Sigmoid colon (tissue), 7 donors: ENCODE data around the gene SLC6A12. TPM values are rescaled to one million over a fixed set of nuclear protein-coding genes. Genes with fewer than 3 reads are reported as not detected.

Source experiments
- DNase-seq: peaks from one replicate; pipeline ENCODE4 v3.0.0-alpha.2; 2019
- H3K27ac ChIP-seq, 4 donors: fragments of 200-600 bp; sonication (generic); one replicate each; pipeline ENCODE4 v1.5.1; 2016 to 2019; ENCODE audit warnings: mild to moderate bottlenecking in 1 of 4
- H3K27me3 ChIP-seq, 3 donors: fragments of 200-600 bp; sonication (generic); one replicate each; pipeline ENCODE4 v1.5.1; 2019; ENCODE audit warnings: mild to moderate bottlenecking in 1 of 3
- H3K36me3 ChIP-seq, 4 donors: fragments of 200-600 bp; sonication (generic); one replicate each; pipeline ENCODE4 v1.5.1; 2016 to 2019
- H3K4me1 ChIP-seq, 4 donors: fragments of 200-600 bp; sonication (generic); one replicate each; pipeline ENCODE4 v1.5.1; 2017 to 2019
- H3K4me3 ChIP-seq, 4 donors: fragments of 200-600 bp; sonication (generic); one replicate each; pipeline ENCODE4 v1.5.1; 2017 to 2019; ENCODE audit warnings: mild to moderate bottlenecking in 2 of 4, moderate library complexity in 1 of 4
- H3K9me3 ChIP-seq, 4 donors: fragments of 200-600 bp in 3 of 4; sonication (generic) in 3 of 4; one replicate each; pipeline versions ENCODE4 v1.5.1 to v1.6.1; 2013 to 2019
- EP300 ChIP-seq, 4 donors: sonication (generic); formaldehyde crosslinking; IDR thresholded peaks; one replicate each; pipeline ENCODE4 v1.6.1; 2017; ENCODE audit warnings: antibody characterized with exemption in 4 of 4
- POLR2A ChIP-seq, 2 donors: fragments of 450-650 bp; IDR thresholded peaks; one replicate each; pipeline ENCODE4 v1.6.1; 2016; ENCODE audit warnings: antibody characterized with exemption in 2 of 2, mild to moderate bottlenecking in 2 of 2, moderate library complexity in 2 of 2
- POLR2AphosphoS5 ChIP-seq, 4 donors: sonication (generic); formaldehyde crosslinking; IDR thresholded peaks; one replicate each; pipeline ENCODE4 v1.6.1; 2017; ENCODE audit warnings: antibody characterized with exemption in 4 of 4
- WGBS, 2 donors: extraction: QIAGEN DNeasy Blood & Tissue Kit; methylation state at CpG; one replicate each; pipeline ENCODE4 v1.1.7; 2013; 5-methylcytosine and 5-hydroxymethylcytosine counted together
- intact Hi-C: fragments of 100-400 bp; cut with DNase I; formaldehyde crosslinking; loops from one replicate; pipeline ENCODE4 v1.15.1; 2023
- polyA plus RNA-seq, 3 donors: library from polyadenylated mRNA; stranded (reverse); fragments of 200-250 nt; gene quantifications; one replicate each; pipeline ENCODE4 v1.2.3, GENCODE V29; 2013
- total RNA-seq, 4 donors: library from RNA; depleted of rRNA; stranded (reverse); fragments of >200 nt; gene quantifications; one replicate each; pipeline ENCODE4 v1.1.0, GENCODE V29; 2016
- TF ChIP-seq, protein P1 (sequence below), 4 experiments: fragments of 450-650 bp in 3 of 4; fragments of 200-600 bp in 1 of 4; IDR thresholded peaks; one replicate each; pipeline ENCODE4 v1.5.1; 2016 to 2019; ENCODE audit warnings: antibody characterized with exemption in 4 of 4, mild to moderate bottlenecking in 3 of 4, moderate library complexity in 2 of 4
- donor health status: healthy with polysubstance abuse.
- donor health status: Bipolar disorder and iron deficiency.
- donor health status: healthy.

SLC6A12 gene
- total and polyA plus RNA-seq, 7 donors: 0.28 to 4.2 (median 2.1) TPM; not detected in 2

DNA sequence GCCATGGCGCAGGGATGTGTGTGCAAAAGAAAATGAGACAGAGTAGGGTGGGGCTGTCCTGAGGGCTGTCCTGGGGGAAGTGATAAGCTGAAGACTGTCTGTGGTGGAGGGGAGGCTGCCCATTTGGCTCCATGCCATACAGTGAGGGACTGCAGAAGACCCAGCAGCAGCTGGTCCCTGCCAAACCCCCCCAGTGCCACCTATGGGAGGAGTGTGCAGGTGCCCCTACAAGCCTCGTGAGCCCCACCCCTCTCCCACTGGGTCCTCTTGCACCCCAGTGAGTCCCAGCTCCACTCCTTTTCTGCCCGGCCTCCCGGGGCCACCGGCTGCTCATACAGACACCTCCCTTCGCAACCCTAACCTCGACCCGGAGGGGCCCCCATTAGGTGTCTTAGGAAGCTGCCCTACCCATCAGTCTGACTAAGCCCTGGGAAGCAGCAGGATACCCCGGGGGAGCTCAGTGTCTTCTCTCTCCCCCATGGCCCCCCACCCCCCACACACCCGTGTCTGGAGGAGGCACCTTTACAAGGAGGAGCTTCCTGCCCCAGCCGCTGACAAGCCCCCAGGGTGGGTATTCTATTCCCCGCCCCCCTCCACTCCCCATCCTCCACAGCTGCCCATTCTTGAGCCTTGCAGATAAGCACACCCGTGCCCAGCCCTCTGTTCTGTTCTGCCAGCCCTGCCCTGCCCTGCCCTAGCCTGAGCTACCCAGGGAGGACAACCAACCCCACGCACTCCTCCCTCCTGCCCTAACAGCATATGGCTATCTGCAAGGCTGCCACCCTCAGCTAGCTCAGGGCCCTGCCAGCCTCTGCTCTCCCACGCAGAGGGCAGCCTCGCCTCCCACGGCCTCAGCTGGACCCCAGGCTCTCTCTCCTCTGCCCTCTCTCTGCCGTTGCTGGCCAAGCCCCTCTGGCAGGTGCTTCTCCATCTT is 41.9 kb downstream of the SLC6A12 start:
- Histone ChIP-seq H3K27me3 (peaks cover 0 to 11% (median 0%) of the 10 kb centered on the region in 3 donors), H3K9me3 (no peaks in the 10 kb centered on the region), H3K36me3 (no peaks in the 10 kb centered on the region), H3K4me3 (no peak overlapping the region), H3K4me1 (peaks cover 0 to 9% (median 4%) of the 10 kb centered on the region in 4 donors), H3K27ac (no peak overlapping the region)
- intact Hi-C loops: no loop called here
- no peak for DNase-seq
- 15 to 53% methylated on average over 18 of the region's 18 CpGs for WGBS, 2 donors
- no peak for TF ChIP-seq EP300 (IDR thresholded peaks at IDR 0.05)
- TF ChIP-seq POLR2A (IDR thresholded peaks at IDR 0.05): no peak
- TF ChIP-seq, protein P1, sequence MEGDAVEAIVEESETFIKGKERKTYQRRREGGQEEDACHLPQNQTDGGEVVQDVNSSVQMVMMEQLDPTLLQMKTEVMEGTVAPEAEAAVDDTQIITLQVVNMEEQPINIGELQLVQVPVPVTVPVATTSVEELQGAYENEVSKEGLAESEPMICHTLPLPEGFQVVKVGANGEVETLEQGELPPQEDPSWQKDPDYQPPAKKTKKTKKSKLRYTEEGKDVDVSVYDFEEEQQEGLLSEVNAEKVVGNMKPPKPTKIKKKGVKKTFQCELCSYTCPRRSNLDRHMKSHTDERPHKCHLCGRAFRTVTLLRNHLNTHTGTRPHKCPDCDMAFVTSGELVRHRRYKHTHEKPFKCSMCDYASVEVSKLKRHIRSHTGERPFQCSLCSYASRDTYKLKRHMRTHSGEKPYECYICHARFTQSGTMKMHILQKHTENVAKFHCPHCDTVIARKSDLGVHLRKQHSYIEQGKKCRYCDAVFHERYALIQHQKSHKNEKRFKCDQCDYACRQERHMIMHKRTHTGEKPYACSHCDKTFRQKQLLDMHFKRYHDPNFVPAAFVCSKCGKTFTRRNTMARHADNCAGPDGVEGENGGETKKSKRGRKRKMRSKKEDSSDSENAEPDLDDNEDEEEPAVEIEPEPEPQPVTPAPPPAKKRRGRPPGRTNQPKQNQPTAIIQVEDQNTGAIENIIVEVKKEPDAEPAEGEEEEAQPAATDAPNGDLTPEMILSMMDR (IDR thresholded peaks at IDR 0.05): no peak
- no peak for TF ChIP-seq POLR2AphosphoS5 (IDR thresholded peaks at IDR 0.05)

DNA sequence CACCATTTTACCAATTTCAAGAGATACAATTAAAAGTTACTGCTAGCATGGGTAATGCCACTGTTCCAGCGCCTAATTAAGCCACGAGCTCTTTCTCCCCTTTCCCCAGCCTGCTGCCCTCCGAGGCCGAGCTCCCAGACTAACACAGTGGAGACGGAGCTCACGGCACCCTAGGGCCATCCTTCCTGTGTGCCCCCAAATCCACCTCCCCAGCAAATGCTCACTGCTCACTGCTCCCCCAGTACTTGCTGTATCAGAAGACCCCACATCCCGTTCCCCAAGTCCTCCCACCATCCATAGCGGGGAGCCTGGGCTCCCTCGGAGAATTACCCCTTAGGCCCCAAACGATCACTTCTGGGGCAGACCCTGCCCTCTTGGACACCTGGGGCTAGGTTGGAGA is 42.7 kb downstream of the SLC6A12 start:
- H3K27me3 ChIP-seq: peaks cover 0 to 11% (median 0%) of the 10 kb centered on the region in 3 donors
- no peak overlapping the region for H3K27ac ChIP-seq
- WGBS, 2 donors: 85 to 88% methylated on average over 10 of the region's 10 CpGs
- no peak overlapping the region for H3K4me3 ChIP-seq
- no peak for TF ChIP-seq POLR2A (IDR thresholded peaks at IDR 0.05)
- TF ChIP-seq, protein P1 (IDR thresholded peaks at IDR 0.05): no peak
- TF ChIP-seq POLR2AphosphoS5 (IDR thresholded peaks at IDR 0.05): no peak
- no peak for TF ChIP-seq EP300 (IDR thresholded peaks at IDR 0.05)
- no peak for DNase-seq
- no peaks in the 10 kb centered on the region for H3K36me3 ChIP-seq
- H3K9me3 ChIP-seq: no peaks in the 10 kb centered on the region
- intact Hi-C loops: no loop called here
- peaks cover 0 to 2% (median under 1%) of the 10 kb centered on the region in 4 donors for H3K4me1 ChIP-seq

DNA sequence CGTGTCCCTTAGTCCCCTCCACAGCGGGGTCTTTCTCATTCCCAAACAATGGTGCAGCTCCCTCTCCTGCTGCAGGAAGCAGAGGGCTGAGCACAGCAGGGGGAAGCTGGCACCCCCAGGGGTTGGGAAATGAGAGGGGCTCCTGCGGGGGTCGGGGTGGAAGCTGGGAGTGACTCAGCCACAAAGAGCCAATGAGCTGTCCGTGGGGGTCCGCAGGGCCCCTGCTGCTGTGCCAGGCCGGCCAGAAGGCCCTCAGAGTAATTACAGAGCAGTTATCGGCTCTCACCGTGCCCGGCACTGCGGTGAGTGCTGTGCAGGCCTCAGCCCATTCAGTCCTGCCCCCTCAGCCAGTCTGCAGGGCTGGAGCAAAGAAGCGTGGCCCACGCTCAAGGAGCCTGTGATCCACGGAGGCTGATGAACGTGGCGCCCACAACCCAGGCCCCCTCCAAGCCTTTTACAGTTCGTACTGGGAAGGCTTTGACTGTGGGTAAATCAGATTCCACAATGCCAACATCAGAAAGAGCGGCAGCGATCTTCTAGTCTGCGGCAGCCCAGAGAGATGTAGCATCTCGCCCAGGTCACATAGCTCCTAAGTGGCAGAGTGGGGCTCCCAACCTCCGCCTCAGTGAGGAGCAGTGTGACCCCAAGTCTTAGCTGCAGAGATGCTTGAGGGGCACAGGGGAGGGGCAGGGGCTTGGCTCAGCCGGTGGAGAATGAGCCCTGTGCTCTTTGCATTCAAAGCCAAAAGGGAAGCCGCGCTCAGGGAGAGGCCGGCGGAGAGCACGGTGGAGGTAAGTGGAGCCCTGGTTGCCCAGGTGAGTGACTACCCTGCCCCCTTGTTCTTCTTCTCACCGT is 43.4 kb downstream of the SLC6A12 start:
- no peaks in the 10 kb centered on the region for H3K9me3 ChIP-seq
- H3K36me3 ChIP-seq: no peaks in the 10 kb centered on the region
- no peak overlapping the region for H3K4me3 ChIP-seq
- peaks cover 0 to 14% (median 0%) of the 10 kb centered on the region in 3 donors for H3K27me3 ChIP-seq
- no peak for DNase-seq
- intact Hi-C loops: no loop called here
- no peak overlapping the region for H3K27ac ChIP-seq
- TF ChIP-seq, protein P1 (IDR thresholded peaks at IDR 0.05): no peak
- no peak for TF ChIP-seq POLR2A (IDR thresholded peaks at IDR 0.05)
- TF ChIP-seq EP300 (IDR thresholded peaks at IDR 0.05): no peak
- TF ChIP-seq POLR2AphosphoS5 (IDR thresholded peaks at IDR 0.05): no peak
- no peaks in the 10 kb centered on the region for H3K4me1 ChIP-seq
- 85 to 90% methylated on average over 29 of the region's 29 CpGs for WGBS, 2 donors

DNA sequence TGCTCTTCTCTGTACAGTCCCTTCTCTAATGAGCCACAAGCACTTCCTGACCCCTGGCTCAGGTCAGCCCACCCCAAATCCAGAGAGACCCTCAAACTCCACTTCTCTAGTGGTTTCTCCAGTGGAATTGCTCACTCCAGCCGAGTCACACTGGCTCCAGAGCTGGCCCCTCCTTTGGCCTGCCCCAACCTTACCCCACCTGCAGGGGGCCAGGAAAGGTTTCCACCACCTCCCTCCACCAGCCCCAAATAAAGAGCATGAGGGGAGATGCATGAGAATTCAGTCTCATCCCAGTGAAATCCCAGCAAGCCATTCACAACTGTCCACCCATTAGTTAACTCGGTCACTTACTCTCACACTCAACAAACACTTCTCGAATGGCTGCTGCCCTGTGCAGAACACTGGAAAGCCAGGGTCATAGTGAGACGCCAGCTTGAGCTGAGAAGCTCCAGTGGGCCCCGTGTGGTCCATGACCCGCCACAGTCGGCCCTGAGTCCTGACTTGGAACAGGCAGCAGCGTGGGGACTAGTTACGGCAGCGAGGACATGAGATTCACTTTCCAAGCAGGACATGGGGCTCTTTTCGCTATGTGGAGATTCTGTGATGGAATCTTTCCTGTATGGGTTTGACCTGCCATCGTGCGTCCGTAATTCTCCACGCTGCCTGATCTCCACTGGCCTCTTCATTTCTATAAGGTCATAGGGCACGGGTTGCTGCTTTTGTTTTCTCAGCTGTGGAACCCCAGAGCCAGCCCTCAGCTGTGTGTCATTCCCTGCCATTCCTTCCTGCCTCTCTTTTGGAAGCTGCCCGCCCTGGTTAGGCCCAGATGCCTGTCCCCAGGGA is 44.2 kb downstream of the SLC6A12 start:
- no peak overlapping the region for H3K4me3 ChIP-seq
- H3K27me3 ChIP-seq: peaks cover 0 to 23% (median 2%) of the 10 kb centered on the region in 3 donors
- WGBS, 2 donors: 88 to 91% methylated on average over 17 of the region's 17 CpGs
- H3K36me3 ChIP-seq: no peaks in the 10 kb centered on the region
- H3K4me1 ChIP-seq: no peaks in the 10 kb centered on the region
- intact Hi-C loops: no loop called here
- no peak overlapping the region for H3K27ac ChIP-seq
- TF ChIP-seq EP300 (IDR thresholded peaks at IDR 0.05) (no peak), POLR2AphosphoS5 (IDR thresholded peaks at IDR 0.05) (no peak), POLR2A (IDR thresholded peaks at IDR 0.05) (no peak)
- DNase-seq: no peak
- H3K9me3 ChIP-seq: no peaks in the 10 kb centered on the region
